Putamen (tissue), 1 donor: ENCODE results near the gene WNT9B.
A peak's percentile ranks its signal among the peaks of the same experiment; 100 is the strongest.
"Not testable (repeated sequence)": the region's sequence is repeated elsewhere in the genome, so short reads cannot be mapped to it uniquely, and the experiment has no call there.

Source experiments
- DNase-seq: peaks from one replicate; pipeline ENCODE4 v3.0.0-alpha.2; 2016; ENCODE audit warnings: low spot score

WNT9B gene

DNA sequence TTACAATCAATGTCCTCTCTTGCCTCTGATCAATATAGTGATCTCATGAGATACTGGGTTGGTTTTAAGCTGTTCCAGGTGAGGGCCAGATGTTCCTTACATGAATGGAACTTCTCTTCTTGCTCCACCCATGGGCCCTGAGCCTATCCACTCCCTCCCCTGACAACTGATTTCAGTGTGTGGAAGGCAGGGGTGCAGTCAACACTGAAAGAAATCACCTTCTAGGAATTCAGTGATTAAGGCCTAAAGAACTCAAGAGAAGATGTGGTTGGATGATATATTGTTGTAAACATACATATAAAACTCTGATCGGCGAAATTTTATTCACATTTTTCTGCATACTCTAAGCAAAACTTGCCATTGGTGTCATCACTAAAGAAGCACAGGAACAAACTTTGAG, 64.8 kb downstream of the WNT9B start:
- DNase-seq: no peak

DNA sequence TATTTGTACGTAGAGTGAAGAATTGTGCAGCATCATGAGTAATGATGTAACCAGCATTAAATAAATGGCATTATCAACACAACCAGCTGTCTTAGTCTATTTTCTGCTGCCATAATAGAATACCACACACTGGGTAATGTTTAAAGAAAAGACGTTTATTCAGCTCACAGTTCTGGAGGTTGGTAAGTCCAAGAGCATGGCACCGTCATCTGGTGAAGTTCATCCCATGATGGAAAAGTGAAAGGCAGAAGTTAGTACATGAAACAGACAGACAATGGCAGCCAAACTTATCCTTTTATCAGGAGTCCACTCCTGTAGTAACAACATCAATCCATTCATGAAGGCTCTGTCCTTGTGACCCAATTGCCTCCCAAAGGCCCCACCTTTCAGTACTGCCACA, 65.2 kb downstream of the WNT9B start:
- no peak for DNase-seq

DNA sequence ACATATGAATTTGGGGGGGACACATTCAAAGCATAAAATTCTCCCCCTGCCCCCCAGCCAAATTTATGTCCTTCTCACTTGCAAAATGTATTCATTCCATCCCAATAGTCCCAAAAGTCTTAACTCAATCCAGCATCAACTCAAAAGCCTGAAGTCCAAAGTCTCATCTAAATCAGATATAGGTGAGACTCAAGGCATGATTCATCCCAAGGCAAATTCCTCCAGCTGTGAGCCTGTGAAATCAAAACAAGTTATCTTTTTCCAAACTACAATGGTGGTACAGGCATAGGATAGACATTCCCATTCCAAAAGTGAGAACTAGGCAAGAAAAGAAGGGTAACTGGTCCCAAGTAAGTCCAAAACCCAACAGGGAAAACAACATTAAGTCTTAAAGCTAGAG, 65.7 kb downstream of the WNT9B start:
- no peak for DNase-seq

DNA sequence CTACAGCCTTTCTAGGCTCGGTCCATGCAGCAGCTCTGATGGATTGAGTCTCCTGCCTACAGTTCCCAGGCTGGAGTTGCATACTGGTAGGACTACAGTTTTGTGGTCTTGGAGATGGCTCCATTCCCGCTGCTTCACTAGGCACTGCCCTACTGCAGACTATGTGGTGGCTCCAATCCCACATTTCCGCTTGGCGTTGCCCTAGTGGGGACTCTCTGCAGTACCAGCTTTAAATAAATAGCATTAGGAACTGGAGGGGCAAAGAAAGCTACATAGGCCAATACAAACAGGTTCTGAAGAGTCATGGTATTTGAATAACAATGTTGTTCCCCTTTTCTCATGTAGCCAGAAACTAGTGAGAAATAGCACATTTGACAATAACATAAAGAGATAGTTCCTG, 66.1 kb downstream of the WNT9B start:
- no peak for DNase-seq

DNA sequence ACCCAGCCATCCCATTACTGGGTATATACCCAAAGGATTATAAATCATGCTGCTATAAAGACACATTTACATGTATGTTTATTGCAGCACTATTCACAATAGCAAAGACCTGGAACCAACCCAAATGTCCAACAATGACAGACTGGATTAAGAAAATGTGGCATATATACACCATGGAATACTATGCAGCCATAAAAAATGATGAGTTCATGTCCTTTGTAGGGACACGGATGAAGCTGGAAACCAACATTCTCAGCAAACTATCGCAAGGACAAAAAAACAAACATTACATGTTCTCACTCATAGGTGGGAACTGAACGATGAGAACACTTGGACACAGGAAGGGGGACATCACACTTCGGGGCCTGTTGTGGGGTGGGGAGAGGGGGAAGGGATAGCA, 70.6 kb downstream of the WNT9B start:
- not testable (repeated sequence) for DNase-seq

DNA sequence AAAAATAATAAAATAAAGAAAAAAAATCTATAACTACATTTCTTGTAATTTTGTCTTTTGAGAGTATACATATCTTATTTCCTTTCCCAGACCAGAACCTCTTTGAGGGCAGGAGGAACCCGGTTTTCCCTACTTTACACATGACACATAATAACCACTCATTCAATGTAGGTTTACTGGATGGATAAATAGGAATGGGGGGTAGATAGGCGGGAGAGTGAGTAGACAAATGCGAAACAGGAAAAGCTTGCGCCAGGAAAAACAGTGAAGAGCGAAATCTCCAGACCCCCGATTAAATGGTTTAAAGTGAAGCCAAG, 71.1 kb downstream of the WNT9B start:
- no peak for DNase-seq

DNA sequence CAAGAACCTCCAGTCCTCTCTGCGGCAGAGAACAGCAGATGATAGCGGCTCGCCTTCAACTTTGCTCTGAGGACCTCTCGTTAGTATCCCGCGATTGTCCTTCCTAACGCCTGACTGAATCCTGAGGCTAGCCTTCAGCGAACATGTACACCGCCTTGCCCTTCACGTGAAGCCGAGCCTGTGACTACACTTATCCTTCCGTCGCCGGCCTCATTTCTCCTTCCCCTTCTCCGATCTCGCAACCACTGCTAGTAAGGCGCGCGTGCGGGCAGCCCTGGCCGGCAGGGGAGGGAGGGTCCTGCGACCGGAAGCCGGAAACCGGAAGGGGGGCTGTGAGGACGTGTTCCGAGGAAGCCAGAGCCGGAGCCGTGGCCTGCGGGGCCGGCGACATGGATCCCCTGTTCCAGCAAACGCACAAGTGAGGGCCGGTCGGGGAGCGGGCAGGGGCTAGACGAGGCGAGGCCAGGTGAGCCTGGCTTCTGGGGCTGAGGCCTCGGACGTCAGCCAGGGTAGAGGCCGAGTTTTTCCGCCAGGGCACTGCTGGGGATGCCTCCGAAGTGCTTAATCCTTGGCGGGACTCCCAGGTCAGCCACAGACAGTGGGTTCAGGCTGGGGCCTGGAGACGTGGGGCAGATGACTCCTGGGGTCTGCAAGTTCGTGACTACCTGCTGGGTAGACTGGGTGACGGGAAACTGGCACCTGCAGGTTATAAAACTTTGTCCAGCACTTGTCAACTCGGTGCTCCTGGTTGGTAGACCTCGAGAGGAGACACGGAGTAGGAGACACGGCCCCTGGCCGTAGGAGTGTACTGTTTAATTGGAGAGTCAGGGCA, 71.6 kb downstream of the WNT9B start, which contains the start of gene GOSR2:
Gene GOSR2 (plus strand): TSS at position 357 of the 832 bp plus-strand sequence. CDS start 33 bp downstream, at position 390.
- peak; percentile 89 for DNase-seq

DNA sequence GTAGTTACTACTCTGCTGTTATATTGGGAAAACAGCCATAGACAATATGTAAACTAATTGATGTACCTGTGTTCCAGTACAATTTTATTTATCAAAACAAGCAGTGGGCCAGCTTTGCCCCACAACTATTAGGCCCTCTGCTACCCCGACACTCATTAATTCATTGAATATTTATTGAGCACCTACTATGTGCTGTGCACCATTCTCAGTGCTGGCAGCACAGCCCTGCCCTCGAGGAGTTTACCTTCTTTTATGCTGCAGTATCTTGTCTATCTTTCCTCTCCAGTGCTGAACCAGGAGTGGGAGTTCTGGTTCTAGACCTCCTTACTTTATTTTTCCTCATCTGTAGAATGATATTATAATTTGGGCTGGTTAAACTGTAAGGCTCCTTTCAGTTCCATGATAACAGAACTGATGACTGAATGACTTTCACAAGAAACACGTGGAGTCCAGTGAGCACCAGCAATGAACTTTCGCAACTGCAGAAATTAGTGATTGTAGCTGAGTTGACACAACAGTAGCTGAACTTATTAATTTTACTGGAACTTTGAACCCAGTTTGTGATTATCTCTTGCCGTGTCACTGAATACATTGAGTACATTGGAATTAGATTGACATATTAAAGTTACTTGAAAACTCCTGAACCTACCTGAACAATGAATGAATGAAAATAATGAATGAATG, 73.9 kb downstream of the WNT9B start:
- DNase-seq: no peak

DNA sequence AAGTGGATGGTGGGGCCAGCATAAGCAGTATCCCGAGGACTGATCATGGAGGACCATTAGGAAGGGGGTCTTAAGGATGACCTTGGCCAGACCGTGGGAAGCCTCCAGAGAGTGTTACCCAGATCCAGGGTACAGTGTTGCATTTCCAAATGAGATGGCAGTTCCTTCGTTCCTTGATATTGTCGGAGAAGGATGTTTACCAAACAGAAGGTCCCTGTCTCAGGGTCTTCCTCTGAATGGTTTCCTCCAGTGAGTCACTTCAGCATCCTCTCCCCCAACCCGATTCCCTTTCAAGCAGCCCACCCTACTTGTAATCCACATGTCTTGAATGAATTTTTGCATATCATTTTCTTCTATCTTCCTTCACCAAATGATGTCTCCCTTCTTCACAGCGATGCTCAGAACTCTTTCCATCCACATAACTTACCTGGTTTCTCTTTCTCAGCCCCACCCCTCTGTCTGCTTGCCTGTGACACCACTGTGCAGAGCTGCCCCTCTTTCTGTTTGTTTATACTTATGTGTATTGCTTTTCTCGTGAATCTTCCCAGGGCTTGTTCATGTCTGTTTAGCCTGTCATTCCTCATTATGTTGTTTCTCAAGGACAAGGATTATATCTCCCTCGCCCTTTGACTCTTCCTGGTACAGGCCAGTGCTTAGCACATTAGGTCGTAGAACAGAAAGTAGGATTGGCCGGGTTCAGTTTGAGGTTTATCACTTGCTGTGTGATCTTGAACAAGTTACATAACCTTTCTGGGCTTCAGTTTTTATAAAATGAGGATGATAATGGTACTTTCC, 77.3 kb downstream of the WNT9B start:
- DNase-seq: no peak

DNA sequence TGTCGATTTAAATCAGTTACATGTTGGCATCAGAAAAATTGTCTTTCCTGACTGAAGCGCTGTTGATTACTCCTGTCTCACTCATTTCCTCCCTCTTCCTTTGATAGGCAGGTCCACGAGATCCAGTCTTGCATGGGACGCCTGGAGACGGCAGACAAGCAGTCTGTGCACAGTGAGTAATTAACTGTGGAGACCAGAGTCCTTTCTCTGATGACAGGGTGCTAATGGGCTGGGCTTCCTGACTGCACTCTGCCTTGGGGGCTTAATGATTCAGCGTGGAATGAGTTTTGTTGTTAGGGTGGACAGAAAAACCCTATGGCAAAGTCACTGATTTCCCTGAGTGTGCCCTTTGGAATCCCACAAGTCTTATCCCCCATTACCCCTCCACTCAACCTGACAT, 78.0 kb downstream of the WNT9B start:
- DNase-seq: no peak

DNA sequence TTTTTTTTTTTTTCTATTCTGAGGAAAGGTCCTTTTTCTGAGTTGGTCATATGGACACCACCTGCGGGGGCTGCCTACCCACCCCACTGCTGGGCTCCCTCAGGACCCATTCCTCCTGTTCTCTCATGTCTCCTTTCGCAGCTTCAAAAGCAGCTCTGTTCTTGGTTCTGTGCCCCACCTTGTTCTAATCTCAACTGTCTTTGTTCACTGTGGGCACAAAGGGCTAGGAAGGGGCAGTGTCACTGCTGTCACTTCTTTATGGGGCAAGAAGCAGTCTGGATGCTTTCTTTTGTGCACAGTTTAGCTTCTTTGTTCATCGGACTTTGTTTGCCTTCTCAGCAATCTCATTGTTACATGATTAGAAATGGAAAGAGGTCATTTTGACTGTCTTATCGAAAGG, 78.7 kb downstream of the WNT9B start:
- DNase-seq: no peak

DNA sequence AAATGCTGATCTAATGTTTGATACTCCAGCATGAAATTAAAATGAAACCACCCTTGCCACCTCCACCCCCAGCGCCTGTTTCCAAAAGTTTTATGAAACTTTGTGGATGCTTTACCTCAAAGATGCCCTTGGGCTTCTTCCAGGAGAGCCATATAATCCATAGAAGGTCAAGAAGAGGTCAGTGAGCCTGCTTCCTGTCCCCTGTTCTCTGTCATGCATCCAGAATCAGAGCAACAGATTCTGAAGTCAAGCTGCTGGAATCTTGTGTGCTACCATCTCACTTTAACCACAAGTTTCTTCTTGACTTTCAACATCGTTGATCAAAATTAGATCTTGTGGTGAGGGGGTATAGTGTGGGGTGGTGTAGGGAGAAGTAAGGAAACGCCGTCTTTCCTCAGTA, 80.2 kb downstream of the WNT9B start:
- no peak for DNase-seq

DNA sequence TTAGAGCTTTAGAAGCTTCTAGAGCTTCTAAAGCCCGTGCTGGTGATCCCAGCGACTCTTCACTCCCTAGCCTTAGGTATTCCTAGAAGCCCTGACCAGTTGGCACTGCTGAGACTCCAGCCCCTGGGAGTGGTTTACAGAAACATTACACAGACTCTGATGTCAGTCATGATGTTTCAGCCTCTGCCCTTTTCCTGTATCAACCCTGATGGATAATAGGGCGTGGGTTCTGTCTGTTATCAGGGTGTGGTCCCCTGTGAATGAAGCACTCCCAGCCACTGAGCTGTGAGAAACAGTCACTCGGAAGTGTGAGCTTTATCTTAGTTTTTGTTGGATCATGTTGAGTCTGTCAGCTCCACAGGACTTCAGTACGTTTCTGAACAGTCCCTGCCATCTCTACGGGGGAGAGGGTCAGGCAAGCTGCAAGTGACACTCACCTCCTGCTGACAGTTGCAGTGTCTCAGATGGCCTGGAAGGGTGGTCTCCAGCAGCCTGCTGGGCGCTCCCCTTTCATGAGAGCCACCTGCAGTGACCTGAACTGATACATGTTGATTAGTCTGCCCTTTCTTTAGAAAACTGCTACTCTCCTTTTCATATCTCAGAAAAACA, 84.4 kb downstream of the WNT9B start:
- no peak for DNase-seq
